Measurements from ENCODE around the gene RPP40. TPM values are rescaled to one million over a fixed set of nuclear protein-coding genes. Genes with fewer than 3 reads are reported as not detected.

Gene RPP40
- total and polyA plus RNA-seq, 9 of the 15 experiments (the other 6 are each of a cell fraction or from before 2014, with no cell fraction given) = 22.6 to 114 (median 39.0) TPM

GRCh38 chr6:4957521-4958231, 46.2 kb downstream of the RPP40 start:
- H4K20me1 ChIP-seq (replicated peaks; ENCODE audit: control insufficient read depth, insufficient read depth, low read length) = no peaks in the 10 kb centered on the region
- H3K27ac ChIP-seq (ENCODE audit: extremely low read depth, low read depth, low read length) = no peak overlapping the region
- no peak overlapping the region for H2AFZ ChIP-seq (ENCODE audit: low read depth, low read length)
- CTCF ChIA-PET (ENCODE audit: low intra/inter-chr PET ratio) = no interaction called here
- BruUV-seq (replicated peaks) = no TSS peak
- ATAC-seq (peak; percentile 88), DNase-seq (ENCODE audit: extremely low read depth in 1 of 4, low spot score in 3 of 4) (peak in 2 of 4 experiments; percentile 35 to 37), FAIRE-seq (peak; percentile 59)
- H3K9me3 ChIP-seq (replicated peaks; ENCODE audit: control insufficient read depth, insufficient read depth, low read depth, low read length) = no peaks in the 10 kb centered on the region
- H3K27me3 ChIP-seq (ENCODE audit: control insufficient read depth in 2 of 2, insufficient read depth in 2 of 2, low read length in 2 of 2) = 0 out of 5 replicates have a peak, but pooled peaks cover 0 to 4% of the 10 kb centered on the region in 2 experiments
- H3K4me1 ChIP-seq (replicated peaks in 1 of 2; ENCODE audit: control insufficient read depth in 2 of 2, insufficient read depth in 2 of 2, low read length in 2 of 2) = no peaks in the 10 kb centered on the region
- H3K79me2 ChIP-seq (ENCODE audit: control insufficient read depth, insufficient read depth, low read length) = no peaks in the 10 kb centered on the region
- POLR2A ChIA-PET = interaction anchor here (0.6 to 1.2 kb wide), 3 partner anchors 10 to 428 kb away, joined by 3 to 6 read pairs (median 5); no protein-coding TSS in a partner anchor
- no peaks in the 10 kb centered on the region for H3K9me1 ChIP-seq (ENCODE audit: control insufficient read depth, insufficient read depth, low read length)
- intact Hi-C loops (cut with micrococcal nuclease) (loop anchor here (5.0 kb wide), 1 partner anchor 75 kb away; no protein-coding TSS in a partner anchor), in situ Hi-C loops (cut with MboI) (no loop called here)
- H3K4me3 ChIP-seq = no peak overlapping the region
- H3K36me3 ChIP-seq (ENCODE audit: control insufficient read depth, insufficient read depth, low read length) = peaks cover 12% of the 10 kb centered on the region; the same call in 1 of the 3 replicates
- 27% methylated on average over 9 of the region's 9 CpGs for WGBS (ENCODE audit: insufficient coverage, low coverage, missing lambda C conversion rate)
- no peak overlapping the region; a peak in 1 of 4 replicates for H3K9ac ChIP-seq (ENCODE audit: insufficient read depth in 1 of 2, low read depth in 2 of 2, low read length in 2 of 2)
- no peak overlapping the region for H3K4me2 ChIP-seq (ENCODE audit: insufficient read depth, low read length)
- TF ChIP-seq ZNF212 (CRISPR knock-in tag; IDR thresholded peaks at IDR 0.05) (no peak), MBD1 (CRISPR knock-in tag; IDR thresholded peaks at IDR 0.05) (no peak), GMEB1 (CRISPR knock-in tag; IDR thresholded peaks at IDR 0.05) (no peak), ZBTB17 (CRISPR knock-in tag; IDR thresholded peaks at IDR 0.05) (no peak), PTBP1 (IDR thresholded peaks at IDR 0.05; ENCODE audit: low read depth, low read length) (no peak), ZNF699 (CRISPR knock-in tag; IDR thresholded peaks at IDR 0.05; ENCODE audit: insufficient replicate concordance) (no peak), NCOA4 (IDR thresholded peaks at IDR 0.05; ENCODE audit: partially characterized antibody) (no peak), SMC3 (conservative IDR thresholded peaks at IDR 0.05; ENCODE audit: insufficient read depth, low read depth, low read length) (0 out of 2 replicates have a peak, but pooled peaks have one; percentile 23), XRCC3 (IDR thresholded peaks at IDR 0.05) (no peak), CREB5 (CRISPR knock-in tag; IDR thresholded peaks at IDR 0.05) (no peak), TAF1 (IDR thresholded peaks at IDR 0.05; ENCODE audit: control insufficient read depth, extremely low read depth, insufficient read depth, low read length, severe bottlenecking) (no peak), ZNF76 (CRISPR knock-in tag; IDR thresholded peaks at IDR 0.05; ENCODE audit: borderline replicate concordance) (no peak), TSC22D4 (tag; IDR thresholded peaks at IDR 0.05) (no peak), ZNF263 (CRISPR knock-in tag; IDR thresholded peaks at IDR 0.05; ENCODE audit: borderline replicate concordance) (no peak), SNAPC5 (CRISPR knock-in tag; IDR thresholded peaks at IDR 0.05) (no peak), TEAD1 (CRISPR knock-in tag; IDR thresholded peaks at IDR 0.05) (no peak)

All from K562 (cell line).